Right lobe of liver (tissue), 4 donors: ENCODE data around the gene FHDC1.

Source experiments
- CTCF ChIP-seq, 4 donors: fragments of 200-600 bp in 3 of 4; fragments of 450-650 bp in 1 of 4; IDR thresholded peaks; one replicate each; pipeline versions ENCODE4 v1.5.1 to v1.8.0; 2016 to 2022; ENCODE audit warnings: antibody characterized with exemption in 4 of 4, mild to moderate bottlenecking in 2 of 4
- POLR2A ChIP-seq: fragments of 450-650 bp; IDR thresholded peaks from one replicate; pipeline ENCODE4 v1.6.1; 2017; ENCODE audit warnings: antibody characterized with exemption, mild to moderate bottlenecking
- donor health status: DM: no; HTN: no; CAD: no.
- donor health status: DM: no; HTN: no; CAD: no.
- donor health status: DM: no; HTN: yes; CAD: no.

GRCh38 chr4:153024466-153024865, 88.3 kb downstream of the FHDC1 start:
- TF ChIP-seq CTCF (IDR thresholded peaks at IDR 0.05) (no peak), POLR2A (no peak)
